NCI-H774 (cell line): ENCODE results near the gene NXN.
"Not testable (repeated sequence)": the region's sequence is repeated elsewhere in the genome, so short reads cannot be mapped to it uniquely, and the experiment has no call there.

Experiments
- DNase-seq: peaks from one replicate; lab custom pipeline; 2025; lab: John Stamatoyannopoulos, UW

Gene NXN

GRCh38 chr17:979212-979538 is 401 bp downstream of the NXN start:
- no peak for DNase-seq

DNA sequence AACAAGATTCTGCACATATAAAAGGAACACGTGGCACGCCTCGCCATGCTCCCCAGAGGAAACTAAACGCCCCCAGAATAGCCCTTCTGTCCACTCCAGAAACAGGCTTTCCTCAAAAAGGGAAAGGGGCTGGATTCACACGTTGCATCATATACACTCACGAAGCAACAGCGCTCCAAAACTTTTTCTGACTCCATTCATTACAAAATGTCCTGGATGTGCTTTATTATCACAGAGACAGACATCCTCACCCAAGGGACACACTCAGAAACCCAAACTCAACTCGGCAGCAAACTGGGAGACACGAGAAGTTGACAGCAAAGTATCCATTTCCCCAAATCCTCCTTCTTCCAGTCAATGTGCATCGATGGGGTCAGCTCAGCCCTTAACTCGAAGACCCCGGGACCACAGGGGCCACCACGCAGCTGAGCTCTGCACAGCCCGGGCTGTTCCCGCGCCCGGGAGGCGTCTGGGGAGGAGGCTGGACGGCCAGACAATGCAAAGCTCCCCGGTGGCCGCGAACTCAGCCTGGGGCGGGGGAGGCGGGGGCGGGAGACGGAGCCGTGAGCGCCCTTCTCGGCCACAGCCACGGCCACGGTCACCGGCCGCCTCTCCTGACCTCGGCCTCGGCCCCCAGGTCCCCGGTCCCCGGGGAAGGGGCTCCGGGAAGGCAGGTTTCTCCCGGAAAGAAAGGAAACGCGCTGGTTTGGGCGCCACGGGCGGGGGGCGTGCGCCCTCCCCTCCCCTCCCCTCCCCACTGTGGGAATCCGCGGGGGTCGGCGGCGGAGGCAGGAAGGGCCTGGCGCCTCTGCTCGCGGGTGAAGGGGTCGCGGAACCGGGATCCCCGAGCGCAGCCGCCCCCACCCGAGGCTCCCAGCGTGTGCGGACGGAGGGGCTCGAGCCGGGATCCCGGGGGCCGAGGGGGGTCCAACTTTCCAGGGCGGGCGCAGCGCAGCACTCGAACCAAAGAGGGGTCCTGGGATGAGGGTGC is 1.2 kb downstream of the NXN start:
- DNase-seq, result no peak

- DNase-seq, result no peak
Observed at GRCh38 chr17:977166-977565, 2.4 kb downstream of the NXN start.

DNA sequence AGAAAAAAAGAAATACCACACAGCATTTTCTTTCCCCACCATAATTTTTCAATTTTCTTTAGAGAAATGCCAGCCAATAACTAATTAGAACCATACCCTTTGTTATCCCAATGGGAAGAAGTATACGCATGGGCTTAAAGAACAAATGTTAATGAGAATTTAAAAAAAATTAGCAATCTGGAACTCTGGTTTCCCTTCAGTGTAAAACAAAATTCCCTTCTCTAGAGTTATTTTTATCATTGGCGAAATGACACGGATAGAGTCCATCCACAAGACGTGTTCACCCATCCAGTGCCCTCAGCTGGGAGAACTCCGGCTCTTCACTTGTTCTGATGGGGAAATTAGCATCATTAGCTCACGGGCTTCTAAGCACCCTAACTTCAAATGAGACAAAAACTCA is 3.3 kb downstream of the NXN start:
- DNase-seq, result no peak

GRCh38 chr17:975371-975915 is 4.1 kb downstream of the NXN start:
- DNase-seq, result no peak

DNA sequence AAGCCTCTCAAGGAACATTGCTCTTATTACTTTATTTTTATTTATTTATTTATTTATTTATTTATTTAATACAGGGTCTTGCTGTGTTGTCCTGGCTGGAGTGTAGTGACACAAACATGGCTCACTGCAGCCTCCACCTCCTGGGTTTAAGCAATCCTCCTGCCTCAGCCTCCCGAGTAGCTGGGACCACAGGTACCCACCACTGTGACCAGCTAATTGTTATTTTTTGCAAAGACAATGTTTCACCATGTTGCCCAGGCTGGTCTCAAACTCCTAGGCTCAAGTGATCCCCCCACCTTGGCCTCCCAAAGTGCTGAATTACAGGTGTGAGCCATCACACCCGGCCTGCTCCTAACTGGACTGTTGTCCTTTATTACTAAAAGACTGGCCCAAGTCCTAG is 4.8 kb downstream of the NXN start:
- DNase-seq, result not testable (repeated sequence)

DNA sequence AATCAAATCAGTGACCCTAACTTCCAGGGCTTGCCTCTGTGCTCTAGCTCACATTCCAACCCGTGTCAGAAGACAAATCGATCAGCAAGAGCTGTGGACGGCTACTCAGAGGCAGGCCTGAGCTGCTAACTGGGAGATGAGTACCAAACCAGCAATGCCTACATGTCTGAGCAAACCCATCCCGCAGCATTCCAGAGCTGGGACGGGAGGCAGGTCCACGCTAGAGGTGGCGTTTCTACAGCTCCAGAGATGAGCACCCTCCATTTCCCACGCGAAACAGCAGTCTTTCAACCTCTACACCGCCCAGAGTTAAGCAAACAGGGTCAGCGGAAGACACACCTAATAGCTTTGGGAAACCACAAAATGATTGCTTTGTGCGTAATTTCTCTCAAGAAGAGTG is 6.5 kb downstream of the NXN start:
- DNase-seq, result no peak

- DNase-seq, result not testable (repeated sequence)
Observed at GRCh38 chr17:971861-972260, 7.7 kb downstream of the NXN start.

DNA sequence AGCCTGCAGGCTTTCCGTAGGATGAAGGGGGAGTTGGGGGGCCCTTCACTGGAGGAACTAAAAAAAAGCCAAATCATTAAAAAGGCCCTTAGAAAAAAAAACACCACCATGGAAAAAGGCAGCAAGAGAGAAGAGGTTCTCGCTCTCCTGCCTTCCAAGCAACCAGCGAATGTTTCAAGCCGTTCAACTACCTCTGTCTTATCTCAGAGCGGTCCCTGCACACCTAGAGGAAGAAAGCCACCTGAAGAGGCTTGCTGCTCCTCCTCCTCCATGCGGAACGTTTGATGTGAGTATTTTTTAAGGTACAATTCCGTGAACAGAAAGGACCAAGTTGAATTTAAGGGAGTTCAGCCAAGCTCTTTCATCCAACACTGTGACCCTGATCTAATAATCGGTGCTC is 9.2 kb downstream of the NXN start:
- no peak for DNase-seq

GRCh38 chr17:969811-970355 is 9.7 kb downstream of the NXN start:
- DNase-seq, result no peak

GRCh38 chr17:968812-969730 is 10.5 kb downstream of the NXN start:
- no peak for DNase-seq

GRCh38 chr17:967122-967521 is 12.5 kb downstream of the NXN start:
- no peak for DNase-seq

DNA sequence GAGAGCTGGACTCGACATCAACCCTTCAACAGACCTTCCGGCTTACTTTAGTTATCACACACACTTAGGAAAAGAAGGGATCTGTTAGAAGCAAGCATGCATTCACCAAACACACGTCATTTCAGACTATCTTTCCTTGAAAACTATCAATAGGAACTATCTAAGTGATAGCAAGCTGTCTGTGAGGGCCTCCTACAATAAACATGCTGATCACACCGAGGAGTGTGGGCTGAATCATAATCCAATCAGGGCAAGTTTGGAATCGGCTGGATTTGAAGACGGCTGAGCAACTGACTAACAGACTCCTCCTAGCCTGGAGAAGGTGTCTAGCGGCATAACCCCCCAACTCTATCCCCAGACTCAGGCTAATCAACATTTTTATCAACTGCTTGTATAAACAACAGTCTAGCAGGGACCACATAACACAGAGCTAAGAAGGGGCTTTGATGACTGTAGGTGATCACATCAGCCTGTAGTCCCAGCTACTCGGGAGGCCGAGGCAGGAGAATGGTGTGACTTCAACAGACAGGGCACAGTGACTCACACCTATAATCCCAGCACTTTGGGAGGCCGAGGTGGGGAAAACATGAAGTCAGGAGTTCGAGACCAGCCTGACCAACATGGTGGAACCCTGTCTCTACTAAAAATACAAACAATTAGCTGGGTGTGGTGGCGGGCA is 14.1 kb downstream of the NXN start:
- no peak for DNase-seq

DNA sequence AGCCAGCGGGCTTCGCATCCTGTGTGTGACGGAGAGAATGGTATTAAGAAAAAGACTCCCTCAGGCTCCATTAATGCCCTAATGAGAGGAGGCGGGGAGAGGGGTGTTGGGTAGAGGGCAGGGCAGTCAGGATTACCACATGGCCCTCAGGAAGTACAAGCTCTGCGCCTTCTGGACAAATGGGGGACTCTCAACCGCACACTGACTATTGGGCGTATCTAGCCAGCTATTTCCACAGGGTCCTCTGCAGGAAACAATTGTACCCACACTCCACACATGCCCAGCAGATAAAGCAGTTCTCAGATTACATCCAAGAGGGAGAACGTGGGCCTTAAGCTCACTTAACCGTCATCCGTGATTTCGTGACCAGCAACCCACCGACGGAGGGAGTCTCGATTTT is 14.7 kb downstream of the NXN start:
- DNase-seq, result no peak

- DNase-seq, result no peak
Observed at GRCh38 chr17:962670-963069, 16.9 kb downstream of the NXN start.

DNA sequence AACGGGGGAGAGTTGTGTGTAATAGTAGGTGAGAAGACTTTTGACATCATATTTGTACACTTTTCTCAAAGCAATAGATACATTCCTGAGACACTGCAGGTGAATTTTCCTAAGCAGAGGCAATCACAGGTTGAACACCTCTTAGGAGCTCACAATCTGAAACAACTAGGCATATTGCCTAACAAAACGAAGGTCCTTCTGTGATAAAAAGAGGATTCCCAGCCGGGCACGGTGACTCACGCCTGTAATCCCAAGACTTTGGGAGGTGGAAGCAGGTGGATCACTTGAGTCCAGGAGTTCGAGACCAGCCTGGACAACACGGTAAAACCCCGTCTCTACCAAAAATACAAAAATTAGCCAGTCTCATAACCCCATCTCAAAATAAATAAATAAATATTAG is 17.4 kb downstream of the NXN start:
- no peak for DNase-seq

- DNase-seq, result no peak
Observed at GRCh38 chr17:958712-959451, 20.7 kb downstream of the NXN start.

- DNase-seq, result no peak
Observed at GRCh38 chr17:957856-958421, 21.6 kb downstream of the NXN start.

- no peak for DNase-seq
Observed at GRCh38 chr17:956905-957304, 22.7 kb downstream of the NXN start.

DNA sequence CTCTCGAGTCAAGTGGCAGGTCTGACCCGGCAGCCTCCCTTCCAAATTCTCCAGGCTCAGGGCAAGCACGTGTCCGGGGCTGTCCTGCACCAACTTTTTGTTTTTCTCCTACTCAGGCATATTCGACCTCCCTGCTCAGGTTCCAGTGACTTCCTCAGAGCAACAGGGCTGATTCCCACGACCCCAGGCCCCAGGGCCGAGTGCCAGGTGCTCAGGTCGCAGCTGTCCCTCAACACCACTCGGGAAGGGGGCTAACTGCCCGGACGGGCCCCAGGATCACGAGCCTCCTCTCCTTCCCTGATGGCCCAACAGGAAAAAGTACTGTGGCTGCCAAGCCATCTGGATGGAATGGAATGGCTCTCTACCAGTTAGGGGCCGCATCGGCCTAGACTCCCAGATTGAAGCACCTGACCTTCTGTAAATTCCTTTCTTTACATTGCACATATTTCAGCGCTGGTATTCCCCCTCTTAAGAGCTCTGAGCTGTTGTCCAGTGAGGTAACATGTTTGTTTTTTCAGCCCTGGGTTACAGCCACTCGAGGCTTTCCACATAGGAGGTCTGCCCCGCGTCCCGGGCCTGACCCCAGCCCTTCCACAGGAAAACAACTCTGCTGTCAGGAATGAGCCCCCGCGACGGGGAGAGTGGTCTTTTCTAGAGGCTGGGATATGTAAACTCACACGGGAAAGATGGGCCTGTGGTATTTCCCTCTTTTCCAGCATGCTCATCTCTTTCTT is 25.0 kb downstream of the NXN start:
- DNase-seq, result no peak
